OCI-LY3 (cell line): Measurements from ENCODE around the gene PRPF4.

Experiments
- H2AFZ ChIP-seq: fragments of 200-600, 300-600 bp; shearing (Covaris generic); 2 replicates; pipeline ENCODE4 v1.6.0; 2014; ENCODE audit warnings: antibody characterized with exemption, low read depth, low read length
- H3K27ac ChIP-seq: fragments of 200-600, 300-600 bp; sonication (generic); 2 replicates; pipeline ENCODE4 v1.5.1; 2014; ENCODE audit warnings: mild to moderate bottlenecking, low read length, moderate library complexity, mixed read lengths
- H3K27me3 ChIP-seq: fragments of 200-600, 300-600 bp; sonication (generic); 2 replicates; pipeline ENCODE4 v1.6.1; 2014; ENCODE audit warnings: low read depth, low read length, mixed read lengths
- H3K36me3 ChIP-seq: fragments of 200-600, 300-600 bp; sonication (generic); replicated peaks from 2 replicates; pipeline ENCODE3; 2014; ENCODE audit warnings: low read depth, low read length, mixed read lengths
- H3K4me1 ChIP-seq: fragments of 300-600, 200-600 bp; sonication (generic); 2 replicates; pipeline ENCODE4 v1.6.1; 2014; ENCODE audit warnings: low read length, mixed read lengths
- H3K4me2 ChIP-seq: fragments of 200-600, 300-600 bp; sonication (generic); 2 replicates; pipeline ENCODE4 v1.6.1; 2014; ENCODE audit warnings: low read length, mixed read lengths
- H3K4me3 ChIP-seq: fragments of 300-600, 200-600 bp; sonication (generic); 2 replicates; pipeline ENCODE4 v1.5.1; 2014; ENCODE audit warnings: antibody characterized with exemption, mild to moderate bottlenecking, low read length, moderate library complexity
- H3K79me2 ChIP-seq: fragments of 300-600, 200-600 bp; shearing (Covaris generic); 2 replicates; pipeline ENCODE4 v1.6.1; 2014; ENCODE audit warnings: mild to moderate bottlenecking, low read length, mixed read lengths
- H3K9ac ChIP-seq: fragments of 300-600, 200-600 bp; shearing (Covaris generic); 2 replicates; pipeline ENCODE4 v1.6.0; 2014; ENCODE audit warnings: mild to moderate bottlenecking, low read length, moderate library complexity
- H3K9me3 ChIP-seq: fragments of 200-600, 300-600 bp; shearing (Covaris generic); 2 replicates; pipeline ENCODE4 v1.6.1; 2014; ENCODE audit warnings: low read length, mixed read lengths; ENCODE audit not compliant: insufficient read depth
- H4K20me1 ChIP-seq: fragments of 200-600, 300-600 bp; sonication (generic); 2 replicates; pipeline ENCODE4 v1.6.1; 2016; ENCODE audit warnings: low read length, mixed read lengths; ENCODE audit not compliant: insufficient read depth
- EZH2phosphoT487 ChIP-seq: fragments of 200-600 bp; shearing (Covaris generic); IDR thresholded peaks from 2 replicates; pipeline ENCODE4 v1.6.1; 2018; ENCODE audit warnings: antibody characterized with exemption, mixed run types, low read depth
- TF ChIP-seq, protein P1 (sequence below): fragments of 200-600, 300-600 bp; sonication (generic); IDR thresholded peaks from 2 replicates; pipeline ENCODE4 v1.5.1; 2014; ENCODE audit warnings: antibody characterized with exemption, low read length, low read depth

The PRPF4 gene

DNA sequence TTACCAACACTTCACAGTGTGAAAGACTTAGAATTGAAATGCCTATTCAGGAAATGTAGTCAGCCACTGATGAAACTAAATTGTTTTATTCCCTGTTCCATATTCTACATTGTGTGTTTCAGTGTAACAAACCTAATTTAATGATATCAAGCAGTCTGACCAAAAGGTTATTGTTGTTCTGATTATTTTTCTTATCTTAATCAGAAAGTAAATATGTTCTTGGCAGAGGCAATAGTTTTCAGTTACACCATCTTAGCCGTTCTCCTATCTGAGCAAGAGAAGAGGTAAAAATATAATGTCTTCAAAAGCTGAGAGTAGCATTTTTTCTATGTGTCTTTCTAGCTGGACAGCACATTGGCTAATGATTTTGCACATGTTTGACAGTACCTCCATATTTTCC lies 17.2 kb upstream of the PRPF4 start:
- Histone ChIP-seq H3K79me2 (no peaks in the 10 kb centered on the region), H3K36me3 (peaks cover 30% of the 10 kb centered on the region), H3K9me3 (no peaks in the 10 kb centered on the region), H3K4me2 (no peak overlapping the region), H3K4me3 (no peak overlapping the region), H3K27me3 (no peaks in the 10 kb centered on the region), H3K4me1 (no peaks in the 10 kb centered on the region), H3K9ac (no peak overlapping the region), H2AFZ (no peak overlapping the region), H4K20me1 (no peaks in the 10 kb centered on the region), H3K27ac (no peak overlapping the region)
- TF ChIP-seq, protein P1, sequence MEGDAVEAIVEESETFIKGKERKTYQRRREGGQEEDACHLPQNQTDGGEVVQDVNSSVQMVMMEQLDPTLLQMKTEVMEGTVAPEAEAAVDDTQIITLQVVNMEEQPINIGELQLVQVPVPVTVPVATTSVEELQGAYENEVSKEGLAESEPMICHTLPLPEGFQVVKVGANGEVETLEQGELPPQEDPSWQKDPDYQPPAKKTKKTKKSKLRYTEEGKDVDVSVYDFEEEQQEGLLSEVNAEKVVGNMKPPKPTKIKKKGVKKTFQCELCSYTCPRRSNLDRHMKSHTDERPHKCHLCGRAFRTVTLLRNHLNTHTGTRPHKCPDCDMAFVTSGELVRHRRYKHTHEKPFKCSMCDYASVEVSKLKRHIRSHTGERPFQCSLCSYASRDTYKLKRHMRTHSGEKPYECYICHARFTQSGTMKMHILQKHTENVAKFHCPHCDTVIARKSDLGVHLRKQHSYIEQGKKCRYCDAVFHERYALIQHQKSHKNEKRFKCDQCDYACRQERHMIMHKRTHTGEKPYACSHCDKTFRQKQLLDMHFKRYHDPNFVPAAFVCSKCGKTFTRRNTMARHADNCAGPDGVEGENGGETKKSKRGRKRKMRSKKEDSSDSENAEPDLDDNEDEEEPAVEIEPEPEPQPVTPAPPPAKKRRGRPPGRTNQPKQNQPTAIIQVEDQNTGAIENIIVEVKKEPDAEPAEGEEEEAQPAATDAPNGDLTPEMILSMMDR, result no peak
- no peak for TF ChIP-seq EZH2phosphoT487

- no peaks in the 10 kb centered on the region for H3K9me3 ChIP-seq
- no peaks in the 10 kb centered on the region for H3K79me2 ChIP-seq
- peaks cover 31% of the 10 kb centered on the region for H3K36me3 ChIP-seq
- no peaks in the 10 kb centered on the region for H3K27me3 ChIP-seq
- no peaks in the 10 kb centered on the region for H3K4me1 ChIP-seq
- no peak overlapping the region for H3K27ac ChIP-seq
- H3K9ac ChIP-seq, result no peak overlapping the region
- TF ChIP-seq, protein P1, result no peak
- TF ChIP-seq EZH2phosphoT487, result no peak
- no peak overlapping the region for H3K4me2 ChIP-seq
- no peak overlapping the region for H2AFZ ChIP-seq
- H4K20me1 ChIP-seq, result no peaks in the 10 kb centered on the region
- no peak overlapping the region for H3K4me3 ChIP-seq
Measured at GRCh38 chr9:113261917-113262671, 13.4 kb upstream of the PRPF4 start.

DNA sequence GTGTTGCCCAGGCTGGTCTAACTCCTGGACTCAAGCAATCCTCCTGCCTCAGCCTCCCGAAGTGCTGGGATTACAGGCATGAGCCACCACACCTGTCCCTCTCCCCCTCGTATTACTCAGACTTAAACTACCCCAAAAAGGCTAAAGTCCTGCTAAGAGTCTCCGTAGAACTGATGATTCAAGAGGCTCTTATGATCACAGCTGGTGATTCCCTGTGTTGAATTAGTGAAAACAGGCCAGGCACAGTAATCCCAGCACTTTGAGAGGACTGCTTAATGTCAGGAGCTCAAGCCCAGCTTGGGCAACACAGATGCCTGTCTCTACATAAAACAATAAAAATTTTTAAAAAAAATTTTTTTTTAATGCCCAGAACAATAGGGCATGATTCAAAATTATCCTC lies 9.3 kb upstream of the PRPF4 start:
- no peak overlapping the region for H2AFZ ChIP-seq
- H3K4me1 ChIP-seq, result no peaks in the 10 kb centered on the region
- H3K9ac ChIP-seq, result no peak overlapping the region
- H3K79me2 ChIP-seq, result no peaks in the 10 kb centered on the region
- no peaks in the 10 kb centered on the region for H3K9me3 ChIP-seq
- no peak overlapping the region for H3K27ac ChIP-seq
- H4K20me1 ChIP-seq, result no peaks in the 10 kb centered on the region
- peaks cover 39% of the 10 kb centered on the region for H3K36me3 ChIP-seq
- H3K27me3 ChIP-seq, result no peaks in the 10 kb centered on the region
- TF ChIP-seq, protein P1, result no peak
- TF ChIP-seq EZH2phosphoT487, result no peak
- H3K4me2 ChIP-seq, result no peak overlapping the region
- H3K4me3 ChIP-seq, result no peak overlapping the region

GRCh38 chr9:113267911-113268566 lies 7.4 kb upstream of the PRPF4 start:
- Histone ChIP-seq H3K4me3 (no peak overlapping the region), H2AFZ (no peak overlapping the region), H3K4me2 (no peak overlapping the region), H3K27me3 (no peaks in the 10 kb centered on the region), H3K4me1 (no peaks in the 10 kb centered on the region), H3K79me2 (no peaks in the 10 kb centered on the region), H4K20me1 (no peaks in the 10 kb centered on the region), H3K9me3 (no peaks in the 10 kb centered on the region), H3K36me3 (peaks cover 40% of the 10 kb centered on the region), H3K9ac (no peak overlapping the region), H3K27ac (no peak overlapping the region)
- TF ChIP-seq, protein P1, result no peak
- TF ChIP-seq EZH2phosphoT487, result no peak
